ENCODE measurements around the gene TRIM56.

DNA sequence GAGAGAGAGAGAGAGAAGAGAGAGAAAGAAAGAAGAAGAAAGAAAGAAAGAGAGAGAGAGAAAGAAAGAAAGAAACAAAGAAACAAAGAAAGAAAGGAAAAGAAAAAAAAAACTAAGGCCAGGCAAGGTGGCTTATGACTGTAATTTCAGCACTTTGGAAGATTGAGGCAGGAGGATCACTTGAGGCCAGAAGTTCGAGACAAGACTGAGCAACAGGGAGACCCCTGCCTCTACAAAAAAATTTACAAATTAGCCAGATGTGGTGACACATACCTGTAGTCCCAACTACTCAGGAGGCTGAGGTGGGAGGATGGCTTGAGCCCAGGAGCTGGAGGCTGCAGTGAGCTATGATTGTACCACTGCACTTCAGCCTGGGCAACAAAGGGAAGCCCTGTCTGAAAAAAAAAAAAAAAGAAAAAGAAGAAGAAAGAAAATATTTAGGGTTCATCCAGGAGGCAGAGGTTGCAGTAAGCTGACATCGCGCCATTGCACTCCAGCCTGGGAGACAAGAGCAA, 44.4 kb downstream of the TRIM56 start:
- TF ChIP-seq, protein P1, sequence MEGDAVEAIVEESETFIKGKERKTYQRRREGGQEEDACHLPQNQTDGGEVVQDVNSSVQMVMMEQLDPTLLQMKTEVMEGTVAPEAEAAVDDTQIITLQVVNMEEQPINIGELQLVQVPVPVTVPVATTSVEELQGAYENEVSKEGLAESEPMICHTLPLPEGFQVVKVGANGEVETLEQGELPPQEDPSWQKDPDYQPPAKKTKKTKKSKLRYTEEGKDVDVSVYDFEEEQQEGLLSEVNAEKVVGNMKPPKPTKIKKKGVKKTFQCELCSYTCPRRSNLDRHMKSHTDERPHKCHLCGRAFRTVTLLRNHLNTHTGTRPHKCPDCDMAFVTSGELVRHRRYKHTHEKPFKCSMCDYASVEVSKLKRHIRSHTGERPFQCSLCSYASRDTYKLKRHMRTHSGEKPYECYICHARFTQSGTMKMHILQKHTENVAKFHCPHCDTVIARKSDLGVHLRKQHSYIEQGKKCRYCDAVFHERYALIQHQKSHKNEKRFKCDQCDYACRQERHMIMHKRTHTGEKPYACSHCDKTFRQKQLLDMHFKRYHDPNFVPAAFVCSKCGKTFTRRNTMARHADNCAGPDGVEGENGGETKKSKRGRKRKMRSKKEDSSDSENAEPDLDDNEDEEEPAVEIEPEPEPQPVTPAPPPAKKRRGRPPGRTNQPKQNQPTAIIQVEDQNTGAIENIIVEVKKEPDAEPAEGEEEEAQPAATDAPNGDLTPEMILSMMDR (IDR thresholded peaks at IDR 0.05; ENCODE audit: low read length): no peak
- TF ChIP-seq EZH2 (optimal IDR thresholded peaks at IDR 0.05; ENCODE audit: low read depth, low read length): no peak
